Mucosa of rectum (tissue), 2 donors: Measurements from ENCODE around the gene RPL35.

ENCODE experiments used
- H3K27ac ChIP-seq, 2 donors: one replicate each; pipeline ENCODE4 v1.7.0; 2013; ENCODE audit warnings: inconsistent platforms in 2 of 2, low read depth in 2 of 2, low read length in 2 of 2
- H3K27me3 ChIP-seq, 2 donors: one replicate each; pipeline ENCODE4 v1.7.0; 2013; ENCODE audit warnings: low read length in 2 of 2; ENCODE audit not compliant: control insufficient read depth in 2 of 2, insufficient read depth in 2 of 2
- H3K36me3 ChIP-seq, 2 donors: one replicate each; pipeline ENCODE4 v1.7.0; 2013; ENCODE audit warnings: low read length in 2 of 2; ENCODE audit not compliant: control insufficient read depth in 2 of 2, insufficient read depth in 2 of 2
- H3K4me1 ChIP-seq, 2 donors: one replicate each; pipeline ENCODE4 v1.7.0; 2013; ENCODE audit warnings: low read length in 2 of 2, mild to moderate bottlenecking in 1 of 2; ENCODE audit not compliant: control insufficient read depth in 2 of 2, insufficient read depth in 2 of 2
- H3K4me3 ChIP-seq, 2 donors: one replicate each; pipeline ENCODE4 v1.7.0; 2013; ENCODE audit warnings: low read length in 2 of 2
- H3K9ac ChIP-seq, 2 donors: one replicate each; pipeline ENCODE4 v1.7.0; 2013; ENCODE audit warnings: low read length in 2 of 2, low read depth in 1 of 2, mild to moderate bottlenecking in 1 of 2
- H3K9me3 ChIP-seq, 2 donors: one replicate each; pipeline ENCODE4 v1.7.0; 2013; ENCODE audit warnings: low read length in 2 of 2; ENCODE audit not compliant: control insufficient read depth in 2 of 2
- donor health status: healthy.
- donor health status: Normal muscosa, but diverticular disease.

RPL35 gene

GRCh38 chr9:124828489-124829333, 33.0 kb downstream of the RPL35 start:
- H3K27ac ChIP-seq, result no peak overlapping the region
- no peak overlapping the region for H3K9ac ChIP-seq

GRCh38 chr9:124820698-124821623, 40.8 kb downstream of the RPL35 start:
- Histone ChIP-seq H3K9ac (no peak overlapping the region), H3K4me1 (peaks cover 0 to 2% of the 10 kb centered on the region in 2 donors), H3K27me3 (no peaks in the 10 kb centered on the region), H3K4me3 (no peak overlapping the region), H3K9me3 (no peaks in the 10 kb centered on the region), H3K27ac (no peak overlapping the region), H3K36me3 (no peaks in the 10 kb centered on the region)

More at GRCh38 chr9:124828489-124829333, 33.0 kb downstream of the RPL35 start:
- Histone ChIP-seq H3K9me3 (no peaks in the 10 kb centered on the region), H3K27me3 (no peaks in the 10 kb centered on the region), H3K36me3 (no peaks in the 10 kb centered on the region), H3K4me1 (no peaks in the 10 kb centered on the region), H3K4me3 (no peak overlapping the region)

- H3K4me1 ChIP-seq, result peaks cover 0 to 2% of the 10 kb centered on the region in 2 donors
- no peak overlapping the region for H3K9ac ChIP-seq
- H3K27ac ChIP-seq, result peak overlapping the region in 1 of 2 donors; percentile 23
- H3K27me3 ChIP-seq, result no peaks in the 10 kb centered on the region
- H3K4me3 ChIP-seq, result no peak overlapping the region
- no peaks in the 10 kb centered on the region for H3K36me3 ChIP-seq
- no peaks in the 10 kb centered on the region for H3K9me3 ChIP-seq
Measured at GRCh38 chr9:124818431-124819281, 43.1 kb downstream of the RPL35 start.

- peaks cover 0 to 2% of the 10 kb centered on the region in 2 donors for H3K4me1 ChIP-seq
- H3K27ac ChIP-seq, result no peak overlapping the region
- H3K36me3 ChIP-seq, result no peaks in the 10 kb centered on the region
- no peaks in the 10 kb centered on the region for H3K27me3 ChIP-seq
- no peaks in the 10 kb centered on the region for H3K9me3 ChIP-seq
- no peak overlapping the region for H3K9ac ChIP-seq
- H3K4me3 ChIP-seq, result no peak overlapping the region
Measured at GRCh38 chr9:124815601-124816000, 46.2 kb downstream of the RPL35 start.

GRCh38 chr9:124814164-124814535, 47.6 kb downstream of the RPL35 start:
- no peaks in the 10 kb centered on the region for H3K9me3 ChIP-seq
- H3K9ac ChIP-seq, result no peak overlapping the region
- H3K36me3 ChIP-seq, result no peaks in the 10 kb centered on the region
- H3K27ac ChIP-seq, result no peak overlapping the region
- no peak overlapping the region for H3K4me3 ChIP-seq
- H3K27me3 ChIP-seq, result no peaks in the 10 kb centered on the region
- H3K4me1 ChIP-seq, result peaks cover 0 to 2% of the 10 kb centered on the region in 2 donors

- H3K9me3 ChIP-seq, result no peaks in the 10 kb centered on the region
- H3K9ac ChIP-seq, result no peak overlapping the region
- H3K4me3 ChIP-seq, result no peak overlapping the region
- H3K27me3 ChIP-seq, result no peaks in the 10 kb centered on the region
- H3K4me1 ChIP-seq, result no peaks in the 10 kb centered on the region
- H3K36me3 ChIP-seq, result no peaks in the 10 kb centered on the region
- H3K27ac ChIP-seq, result no peak overlapping the region
Measured at GRCh38 chr9:124813501-124814163, 48.1 kb downstream of the RPL35 start.

GRCh38 chr9:124813041-124813440, 48.7 kb downstream of the RPL35 start:
- H3K4me3 ChIP-seq, result no peak overlapping the region
- no peaks in the 10 kb centered on the region for H3K9me3 ChIP-seq
- no peak overlapping the region for H3K27ac ChIP-seq
- H3K9ac ChIP-seq, result no peak overlapping the region
- no peaks in the 10 kb centered on the region for H3K4me1 ChIP-seq
- no peaks in the 10 kb centered on the region for H3K36me3 ChIP-seq
- no peaks in the 10 kb centered on the region for H3K27me3 ChIP-seq

GRCh38 chr9:124812441-124812876, 49.3 kb downstream of the RPL35 start:
- Histone ChIP-seq H3K27me3 (no peaks in the 10 kb centered on the region), H3K4me1 (no peaks in the 10 kb centered on the region), H3K9ac (no peak overlapping the region), H3K9me3 (no peaks in the 10 kb centered on the region), H3K27ac (no peak overlapping the region), H3K4me3 (no peak overlapping the region), H3K36me3 (no peaks in the 10 kb centered on the region)

- Histone ChIP-seq H3K9me3 (no peaks in the 10 kb centered on the region), H3K36me3 (no peaks in the 10 kb centered on the region), H3K4me1 (no peaks in the 10 kb centered on the region), H3K9ac (no peak overlapping the region), H3K4me3 (no peak overlapping the region), H3K27me3 (no peaks in the 10 kb centered on the region), H3K27ac (peak overlapping the region; percentile 7 to 24)
Measured at GRCh38 chr9:124810663-124811355, 50.9 kb downstream of the RPL35 start.
